Measurements from ENCODE around the gene MROH9. TPM values are rescaled to one million over a fixed set of nuclear protein-coding genes. Genes with fewer than 3 reads are reported as not detected.
"Not testable (repeated sequence)": the region's sequence is repeated elsewhere in the genome, so short reads cannot be mapped to it uniquely, and the experiment has no call there.

Gene MROH9, protein sequence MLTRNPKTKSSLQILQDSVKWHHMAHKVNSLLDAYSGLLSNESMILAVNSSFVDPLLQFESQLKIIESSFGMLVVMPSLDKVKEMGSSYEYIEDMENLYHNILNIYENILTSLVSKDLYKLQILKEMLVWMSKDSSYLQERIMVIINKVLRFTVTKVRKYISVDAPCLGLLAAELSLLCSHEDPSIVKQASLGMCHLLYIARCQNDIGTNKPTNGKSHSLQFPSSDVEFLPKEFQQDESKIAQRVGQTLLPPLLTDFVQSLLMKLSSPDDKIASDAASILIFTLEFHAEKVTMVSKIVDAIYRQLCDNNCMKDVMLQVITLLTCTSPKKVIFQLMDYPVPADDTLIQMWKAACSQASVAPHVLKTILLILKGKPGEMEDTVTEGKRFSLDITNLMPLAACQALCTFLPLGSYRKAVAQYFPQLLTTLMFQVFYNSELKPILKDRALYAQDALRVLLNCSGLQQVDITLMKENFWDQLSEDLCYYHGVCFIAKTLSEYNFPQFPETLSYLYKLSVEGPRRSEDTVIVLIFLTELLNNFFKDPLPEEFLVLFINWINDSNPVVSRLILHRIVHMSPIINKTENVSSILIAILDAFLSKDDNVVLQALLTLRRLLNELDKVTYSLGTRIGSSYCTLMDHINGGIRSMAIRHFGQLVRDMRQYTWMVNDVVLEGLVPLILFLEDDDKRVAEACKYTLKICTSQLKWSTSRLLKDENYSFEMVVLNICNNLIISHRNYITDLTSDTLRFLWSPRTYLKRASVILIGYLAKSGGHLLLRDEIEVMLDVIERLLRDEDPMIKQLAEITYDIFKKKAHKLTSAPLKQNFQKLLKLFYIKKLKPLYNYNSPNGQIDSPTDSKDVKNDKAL
- total RNA-seq = not detected in 2 replicates

DNA sequence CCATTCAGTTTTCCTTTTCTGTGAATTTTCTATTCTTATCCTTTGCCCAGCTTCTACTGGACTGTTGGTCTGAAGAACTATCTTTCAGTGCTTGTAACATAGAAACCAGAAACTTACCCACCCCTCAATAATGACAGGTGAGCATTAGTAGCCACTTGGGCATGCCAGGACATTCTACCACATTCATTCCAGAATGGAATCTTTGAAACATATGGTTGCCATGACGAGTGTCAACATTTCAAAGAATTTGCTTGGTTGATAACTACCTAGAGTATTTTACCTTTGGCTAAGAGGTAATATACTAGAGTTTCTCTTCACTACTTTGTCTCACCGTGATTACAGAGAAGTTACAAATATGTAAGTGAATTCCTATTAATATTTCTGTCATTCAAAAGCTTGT lies at the start of gene MROH9:
Gene MROH9, plus strand, starts transcription at position 304 of the 400 bp plus-strand sequence. CDS start 10,023 bp downstream, outside the sequence.
- Mint-ChIP-seq H3K4me3 (ENCODE audit: low read depth) (no peak within 1 kb of the TSS), H3K27ac (no peak within 1 kb of the TSS), H3K27me3 (ENCODE audit: low read depth) (no peaks in the 10 kb centered on the region), H3K36me3 (ENCODE audit: low read depth) (no peaks in the 10 kb centered on the region), H3K9me3 (no peaks in the 10 kb centered on the region), H3K4me1 (ENCODE audit: low read depth) (no peaks in the 10 kb centered on the region)
- no peak for DNase-seq (ENCODE audit: low spot score)
- intact Hi-C loops (cut with micrococcal nuclease) = no loop called here

DNA sequence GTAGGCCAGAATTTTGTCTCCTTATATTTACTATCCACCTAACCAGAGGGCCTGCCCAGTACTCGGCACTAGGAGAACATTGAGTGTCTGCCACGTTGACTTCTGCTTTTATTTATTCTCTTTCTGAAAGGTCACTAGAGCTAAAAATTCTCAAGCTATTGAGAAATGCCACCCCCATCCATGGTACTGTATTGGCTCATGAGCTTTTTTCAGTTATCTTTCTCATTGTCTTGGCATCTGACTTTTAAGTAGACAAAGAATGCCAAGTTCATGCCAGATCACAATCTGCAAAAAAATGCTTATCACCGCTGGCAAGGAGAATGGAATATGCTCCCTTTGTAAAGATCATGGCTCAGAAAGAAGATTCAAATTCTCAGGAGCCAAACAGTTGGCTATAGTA lies 49.8 kb upstream of the MROH9 start:
- intact Hi-C loops (cut with micrococcal nuclease) = no loop called here
- no peak for DNase-seq (ENCODE audit: low spot score)
- peaks cover 2% of the 10 kb centered on the region for H3K27me3 Mint-ChIP-seq (ENCODE audit: low read depth)
- no peak overlapping the region for H3K27ac Mint-ChIP-seq
- H3K9me3 Mint-ChIP-seq = no peaks in the 10 kb centered on the region
- H3K4me1 Mint-ChIP-seq (ENCODE audit: low read depth) = no peaks in the 10 kb centered on the region
- H3K36me3 Mint-ChIP-seq (ENCODE audit: low read depth) = no peaks in the 10 kb centered on the region
- no peak overlapping the region for H3K4me3 Mint-ChIP-seq (ENCODE audit: low read depth)

DNA sequence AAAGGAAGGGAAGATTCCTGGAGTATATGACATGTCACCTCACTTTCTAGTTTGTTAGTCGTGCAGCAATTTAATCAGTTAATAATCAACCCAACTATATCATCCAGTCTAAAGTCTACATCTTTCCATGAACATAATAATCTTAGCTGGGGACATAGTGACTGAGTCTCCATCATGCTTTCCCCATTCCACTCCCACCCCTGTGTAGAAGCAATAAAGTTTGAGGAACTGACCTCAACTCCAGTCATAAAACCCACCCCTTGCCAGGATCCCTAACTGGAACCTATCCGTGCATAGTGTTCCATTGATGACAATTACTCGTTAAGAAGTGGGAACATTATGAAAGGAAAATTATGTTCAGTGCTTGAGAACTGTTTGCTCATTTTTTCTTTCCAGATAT lies 48.9 kb upstream of the MROH9 start:
- H3K36me3 Mint-ChIP-seq (ENCODE audit: low read depth) = no peaks in the 10 kb centered on the region
- H3K9me3 Mint-ChIP-seq = no peaks in the 10 kb centered on the region
- intact Hi-C loops (cut with micrococcal nuclease) = no loop called here
- no peak for DNase-seq (ENCODE audit: low spot score)
- H3K27me3 Mint-ChIP-seq (ENCODE audit: low read depth) = peaks cover 2% of the 10 kb centered on the region
- H3K4me1 Mint-ChIP-seq (ENCODE audit: low read depth) = no peaks in the 10 kb centered on the region
- H3K4me3 Mint-ChIP-seq (ENCODE audit: low read depth) = no peak overlapping the region
- H3K27ac Mint-ChIP-seq = no peak overlapping the region

DNA sequence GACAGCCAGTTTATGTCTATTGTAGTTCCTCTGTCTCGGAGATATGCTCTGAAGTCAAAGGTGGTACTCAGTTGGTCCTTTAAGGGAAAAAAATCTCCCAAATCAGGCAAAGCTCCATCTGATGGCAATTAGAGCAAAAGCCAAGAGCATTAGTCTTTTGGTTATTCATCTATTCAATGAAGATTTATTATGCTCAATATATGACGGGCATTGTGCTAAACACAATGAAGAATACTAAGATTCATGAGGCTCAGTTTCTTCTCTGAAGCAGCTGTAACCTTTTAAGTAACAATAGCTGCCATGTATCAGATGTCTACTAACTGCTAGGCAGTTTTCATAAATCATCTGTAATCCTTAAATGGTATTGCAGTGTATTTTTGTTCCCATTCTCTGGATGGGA lies 47.6 kb upstream of the MROH9 start:
- Mint-ChIP-seq H3K4me1 (ENCODE audit: low read depth) (no peaks in the 10 kb centered on the region), H3K4me3 (ENCODE audit: low read depth) (no peak overlapping the region), H3K27ac (no peak overlapping the region), H3K36me3 (ENCODE audit: low read depth) (no peaks in the 10 kb centered on the region), H3K9me3 (no peaks in the 10 kb centered on the region), H3K27me3 (ENCODE audit: low read depth) (no peaks in the 10 kb centered on the region)
- DNase-seq (ENCODE audit: low spot score) = no peak
- intact Hi-C loops (cut with micrococcal nuclease) = no loop called here

DNA sequence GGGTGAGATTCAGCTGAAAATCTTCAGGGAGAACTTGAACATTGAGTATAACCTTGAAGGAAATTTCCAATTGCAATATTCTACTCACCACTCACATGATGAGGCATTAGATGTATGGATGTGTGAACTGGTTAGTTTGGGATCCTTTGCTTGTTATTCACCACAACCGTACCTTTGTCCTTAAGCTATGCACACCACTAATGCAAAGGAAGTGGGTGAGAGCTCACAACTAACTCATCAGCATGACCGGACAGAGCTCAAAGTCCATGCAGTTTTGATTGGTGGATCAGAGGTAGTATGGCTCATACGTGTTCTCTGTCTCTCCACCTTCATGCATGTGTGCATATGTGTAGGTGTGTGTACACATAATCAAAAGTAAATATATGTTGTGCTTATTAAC lies 43.5 kb upstream of the MROH9 start:
- Mint-ChIP-seq H3K9me3 (no peaks in the 10 kb centered on the region), H3K4me1 (ENCODE audit: low read depth) (no peaks in the 10 kb centered on the region), H3K36me3 (ENCODE audit: low read depth) (no peaks in the 10 kb centered on the region), H3K4me3 (ENCODE audit: low read depth) (no peak overlapping the region), H3K27me3 (ENCODE audit: low read depth) (no peaks in the 10 kb centered on the region), H3K27ac (no peak overlapping the region)
- intact Hi-C loops (cut with micrococcal nuclease) = no loop called here
- DNase-seq (ENCODE audit: low spot score) = no peak

DNA sequence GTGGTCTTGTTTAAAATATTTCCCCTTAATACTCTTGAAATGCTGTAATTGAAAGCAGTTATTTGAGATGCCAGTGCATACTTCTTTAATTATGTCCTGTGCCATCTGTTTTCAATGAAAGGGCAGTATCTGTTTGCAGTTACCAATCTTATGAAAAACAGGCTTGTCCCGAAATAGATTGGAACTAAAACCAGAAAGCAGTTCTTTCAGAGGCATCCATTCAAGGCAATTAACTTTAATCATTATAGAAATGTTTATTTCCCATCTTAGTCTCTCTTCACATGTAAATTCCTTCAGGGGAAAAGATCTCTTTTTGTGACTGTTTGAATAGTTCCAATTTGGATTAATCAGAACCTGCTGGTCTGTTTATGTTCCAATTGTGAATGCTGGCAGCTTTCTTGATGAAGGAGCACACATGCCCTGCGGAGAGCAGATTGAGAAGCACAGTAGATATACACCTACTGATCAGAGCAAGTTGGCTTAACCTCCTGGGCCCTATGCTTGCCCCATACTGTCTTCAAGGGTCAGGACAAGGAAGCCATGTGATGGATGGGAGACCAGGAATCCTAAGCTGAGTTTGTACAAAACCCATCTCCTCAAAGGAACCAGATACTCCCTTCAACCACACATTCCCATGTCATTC lies 41.6 kb upstream of the MROH9 start:
- Mint-ChIP-seq H3K9me3 (no peaks in the 10 kb centered on the region), H3K27ac (no peak overlapping the region), H3K4me1 (ENCODE audit: low read depth) (no peaks in the 10 kb centered on the region), H3K4me3 (ENCODE audit: low read depth) (no peak overlapping the region), H3K36me3 (ENCODE audit: low read depth) (no peaks in the 10 kb centered on the region), H3K27me3 (ENCODE audit: low read depth) (no peaks in the 10 kb centered on the region)
- intact Hi-C loops (cut with micrococcal nuclease) = no loop called here
- DNase-seq (ENCODE audit: low spot score) = no peak

DNA sequence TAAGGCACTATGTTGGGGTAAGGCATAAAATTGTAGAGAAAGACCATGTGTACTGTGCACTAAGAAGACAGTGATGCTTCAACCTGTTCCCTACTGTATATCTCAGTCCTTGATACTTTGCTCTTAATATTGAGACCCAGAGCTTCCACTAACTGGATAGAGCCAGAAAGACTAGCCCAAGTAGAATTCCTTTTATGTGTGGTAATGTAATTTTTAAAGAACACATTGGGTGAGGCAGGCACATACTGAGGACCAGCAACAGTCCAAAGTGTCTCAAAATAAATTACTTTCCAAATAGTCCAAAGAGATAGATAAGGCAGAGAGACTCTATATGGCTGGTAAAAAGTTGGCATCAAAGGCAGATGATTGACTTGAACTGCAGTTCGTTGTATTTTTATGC lies 31.4 kb upstream of the MROH9 start:
- H3K27me3 Mint-ChIP-seq (ENCODE audit: low read depth) = no peaks in the 10 kb centered on the region
- H3K27ac Mint-ChIP-seq = no peak overlapping the region
- H3K4me3 Mint-ChIP-seq (ENCODE audit: low read depth) = no peak overlapping the region
- no peaks in the 10 kb centered on the region for H3K36me3 Mint-ChIP-seq (ENCODE audit: low read depth)
- no peak for DNase-seq (ENCODE audit: low spot score)
- no peaks in the 10 kb centered on the region for H3K4me1 Mint-ChIP-seq (ENCODE audit: low read depth)
- no peaks in the 10 kb centered on the region for H3K9me3 Mint-ChIP-seq
- intact Hi-C loops (cut with micrococcal nuclease) = no loop called here

DNA sequence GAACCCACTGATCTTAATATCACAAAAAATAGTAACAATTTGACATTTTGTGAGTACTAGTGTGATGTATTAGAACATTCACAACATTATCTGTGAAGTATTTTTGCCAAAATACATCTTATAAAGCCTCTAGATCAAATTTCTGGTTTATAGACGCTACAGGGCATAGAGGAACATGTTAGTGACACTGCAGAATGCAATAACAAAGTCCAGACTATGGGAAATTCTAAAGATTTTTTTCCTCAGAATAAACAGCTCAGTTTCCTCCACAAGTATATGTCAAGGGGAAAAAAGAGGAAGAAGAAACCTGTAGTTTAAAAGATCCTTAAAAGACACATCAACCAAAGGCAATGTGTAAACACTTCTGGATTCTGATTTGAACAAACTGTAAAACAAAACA lies 26.4 kb upstream of the MROH9 start:
- H3K9me3 Mint-ChIP-seq = no peaks in the 10 kb centered on the region
- H3K27ac Mint-ChIP-seq = no peak overlapping the region
- intact Hi-C loops (cut with micrococcal nuclease) = no loop called here
- no peaks in the 10 kb centered on the region for H3K27me3 Mint-ChIP-seq (ENCODE audit: low read depth)
- no peaks in the 10 kb centered on the region for H3K4me1 Mint-ChIP-seq (ENCODE audit: low read depth)
- H3K36me3 Mint-ChIP-seq (ENCODE audit: low read depth) = no peaks in the 10 kb centered on the region
- no peak for DNase-seq (ENCODE audit: low spot score)
- H3K4me3 Mint-ChIP-seq (ENCODE audit: low read depth) = no peak overlapping the region

DNA sequence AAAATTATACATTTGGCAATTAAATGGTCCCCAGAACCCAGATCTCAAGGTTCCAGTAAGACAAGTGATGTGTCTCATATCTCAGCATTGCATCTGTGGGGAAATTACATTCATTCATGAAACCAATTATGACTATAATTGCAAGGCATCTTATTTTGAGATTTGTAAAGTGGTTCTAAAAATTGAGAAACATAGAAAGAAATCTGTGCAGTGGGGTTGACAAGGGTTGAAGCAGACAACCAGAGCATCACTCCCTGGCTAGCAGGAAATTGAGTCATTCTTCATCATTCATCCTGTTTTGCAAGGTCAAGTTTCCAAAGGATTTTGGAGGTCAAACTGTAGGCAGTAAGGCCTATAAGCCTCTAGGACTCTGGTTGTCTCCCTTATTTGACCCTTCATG lies 25.1 kb upstream of the MROH9 start:
- intact Hi-C loops (cut with micrococcal nuclease) = no loop called here
- H3K4me1 Mint-ChIP-seq (ENCODE audit: low read depth) = no peaks in the 10 kb centered on the region
- H3K9me3 Mint-ChIP-seq = no peaks in the 10 kb centered on the region
- DNase-seq (ENCODE audit: low spot score) = no peak
- no peak overlapping the region for H3K4me3 Mint-ChIP-seq (ENCODE audit: low read depth)
- H3K27ac Mint-ChIP-seq = no peak overlapping the region
- no peaks in the 10 kb centered on the region for H3K27me3 Mint-ChIP-seq (ENCODE audit: low read depth)
- no peaks in the 10 kb centered on the region for H3K36me3 Mint-ChIP-seq (ENCODE audit: low read depth)

DNA sequence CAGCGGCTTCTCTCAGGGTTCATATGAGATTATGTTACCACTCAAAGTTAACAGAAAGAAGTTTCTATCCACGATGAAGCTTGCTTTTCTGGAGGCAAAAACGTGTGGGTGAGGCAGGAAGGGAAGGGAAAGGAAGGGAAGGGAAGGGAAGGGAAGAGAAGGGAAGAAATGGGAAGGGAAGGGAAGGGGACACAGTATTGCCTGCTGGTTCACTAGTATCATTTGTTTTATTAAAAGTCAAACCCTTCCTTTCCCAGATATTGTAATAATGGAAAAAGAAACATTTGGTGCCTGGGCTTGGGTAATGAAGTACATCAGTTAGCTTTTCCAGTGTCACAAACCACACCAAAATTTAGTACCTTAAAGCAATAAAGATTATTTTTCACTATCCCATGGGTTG lies 18.0 kb upstream of the MROH9 start:
- Mint-ChIP-seq H3K36me3 (ENCODE audit: low read depth) (no peaks in the 10 kb centered on the region), H3K27me3 (ENCODE audit: low read depth) (no peaks in the 10 kb centered on the region), H3K9me3 (peaks cover 32% of the 10 kb centered on the region), H3K4me1 (ENCODE audit: low read depth) (no peaks in the 10 kb centered on the region), H3K27ac (no peak overlapping the region), H3K4me3 (ENCODE audit: low read depth) (no peak overlapping the region)
- intact Hi-C loops (cut with micrococcal nuclease) = no loop called here
- DNase-seq (ENCODE audit: low spot score) = no peak

DNA sequence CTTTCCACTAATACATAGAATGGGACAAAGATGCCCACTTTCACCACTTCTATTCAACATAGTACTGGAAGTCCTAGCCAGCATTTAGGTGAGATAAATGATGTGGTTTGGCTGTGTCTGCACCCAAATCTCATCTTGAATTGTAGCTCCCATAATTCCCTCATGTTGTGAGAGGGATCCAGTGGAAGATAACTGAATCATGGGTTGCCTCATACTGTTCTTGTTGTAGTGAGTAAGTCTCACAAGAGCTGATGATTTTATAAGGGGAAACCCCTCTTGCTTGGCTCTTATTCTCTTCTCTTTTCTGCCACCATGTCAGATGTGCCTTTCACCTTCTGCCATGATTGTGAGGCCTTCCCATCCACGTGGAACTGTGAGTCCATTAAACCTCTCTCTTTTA lies 10.7 kb upstream of the MROH9 start:
- DNase-seq (ENCODE audit: low spot score); H3K27me3 Mint-ChIP-seq (ENCODE audit: low read depth); H3K27ac Mint-ChIP-seq; H3K4me3 Mint-ChIP-seq (ENCODE audit: low read depth); H3K36me3 Mint-ChIP-seq (ENCODE audit: low read depth); H3K4me1 Mint-ChIP-seq (ENCODE audit: low read depth): not testable (repeated sequence)
- H3K9me3 Mint-ChIP-seq = peaks cover 26% of the 10 kb centered on the region
- intact Hi-C loops (cut with micrococcal nuclease) = loop anchor here (5.0 kb wide), 1 partner anchor 232 kb away; no protein-coding TSS in a partner anchor

DNA sequence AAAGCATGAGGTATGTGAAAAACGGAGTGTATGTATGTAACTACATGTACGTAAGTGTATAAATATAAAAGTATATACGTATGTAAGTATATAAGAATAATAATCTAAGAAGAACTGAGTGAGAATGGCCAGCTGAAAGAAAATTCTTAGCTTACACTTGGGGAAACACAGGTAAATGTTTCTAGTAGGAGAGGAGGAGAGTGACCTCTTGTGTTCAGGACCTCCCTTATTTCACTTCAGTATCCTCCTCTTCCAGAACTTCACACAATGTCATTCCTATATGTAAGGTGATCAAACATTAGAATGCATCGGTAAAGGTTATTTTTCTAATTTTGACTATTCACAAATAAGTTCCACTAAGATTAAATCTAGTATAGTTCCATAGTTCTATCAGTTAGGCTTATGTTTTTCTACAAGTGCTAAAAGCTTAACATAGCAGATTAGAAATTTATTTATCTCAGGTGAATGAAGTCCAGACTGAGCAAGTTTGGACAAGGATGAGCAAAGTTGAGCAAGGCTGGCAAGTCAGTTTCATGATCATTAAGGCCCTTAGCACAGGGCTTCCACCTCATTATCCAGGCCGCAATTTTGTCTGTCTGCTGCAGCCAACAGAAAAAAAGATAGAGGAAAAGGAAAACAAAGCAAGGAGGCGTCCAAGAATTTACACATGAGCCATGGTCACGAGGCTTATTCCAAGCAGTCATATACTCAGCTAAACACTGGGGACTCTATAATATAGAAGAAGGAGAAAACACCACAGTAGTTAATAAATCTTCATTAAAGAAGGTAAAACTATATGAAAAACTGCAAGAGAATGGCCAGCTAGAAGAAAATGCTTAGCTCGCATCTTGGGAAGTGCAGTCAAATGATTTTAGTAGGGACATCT lies 7.1 kb upstream of the MROH9 start:
- intact Hi-C loops (cut with micrococcal nuclease) = loop anchor here (5.0 kb wide), 1 partner anchor 236 kb away; no protein-coding TSS in a partner anchor
- Mint-ChIP-seq H3K36me3 (ENCODE audit: low read depth) (no peaks in the 10 kb centered on the region), H3K4me3 (ENCODE audit: low read depth) (no peak overlapping the region), H3K27ac (no peak overlapping the region), H3K27me3 (ENCODE audit: low read depth) (no peaks in the 10 kb centered on the region), H3K9me3 (no peaks in the 10 kb centered on the region), H3K4me1 (ENCODE audit: low read depth) (no peaks in the 10 kb centered on the region)
- DNase-seq (ENCODE audit: low spot score) = no peak
